ENCODE data around the gene KRT6B.

DNA sequence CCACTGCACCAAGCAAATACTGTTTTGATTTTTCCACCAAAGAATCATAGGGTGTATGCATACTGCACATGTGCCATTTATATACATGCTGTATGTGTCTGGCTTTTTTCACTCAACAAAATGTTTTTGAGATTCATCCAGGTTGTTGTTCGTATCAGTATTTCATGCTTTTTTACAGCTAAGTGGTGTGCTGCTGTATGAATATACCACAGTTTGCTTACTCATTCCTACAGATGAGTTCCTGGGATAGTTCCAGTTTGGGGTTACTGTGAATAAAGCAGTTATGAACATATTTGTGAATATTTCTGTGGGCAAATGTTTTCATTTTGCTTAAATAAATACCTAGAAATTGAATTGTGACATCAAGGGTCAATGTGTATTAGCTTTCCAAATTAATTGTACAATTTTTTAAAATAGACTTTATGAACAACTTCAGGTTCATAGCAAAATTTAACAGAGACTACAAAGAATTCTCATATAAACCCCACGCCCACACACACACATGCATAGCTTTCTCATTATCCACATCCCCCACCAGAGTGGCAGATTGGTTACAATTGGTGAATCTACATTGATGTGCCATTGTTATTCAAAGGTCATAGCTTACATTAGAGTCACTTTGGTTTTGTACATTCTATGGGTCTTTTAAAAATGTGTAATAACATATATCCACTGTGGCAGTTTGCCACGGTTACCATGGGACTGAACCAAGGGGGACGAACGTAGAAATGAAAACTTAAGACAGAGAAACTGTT lies 48.0 kb upstream of the KRT6B start:
- TF ChIP-seq, protein P1, sequence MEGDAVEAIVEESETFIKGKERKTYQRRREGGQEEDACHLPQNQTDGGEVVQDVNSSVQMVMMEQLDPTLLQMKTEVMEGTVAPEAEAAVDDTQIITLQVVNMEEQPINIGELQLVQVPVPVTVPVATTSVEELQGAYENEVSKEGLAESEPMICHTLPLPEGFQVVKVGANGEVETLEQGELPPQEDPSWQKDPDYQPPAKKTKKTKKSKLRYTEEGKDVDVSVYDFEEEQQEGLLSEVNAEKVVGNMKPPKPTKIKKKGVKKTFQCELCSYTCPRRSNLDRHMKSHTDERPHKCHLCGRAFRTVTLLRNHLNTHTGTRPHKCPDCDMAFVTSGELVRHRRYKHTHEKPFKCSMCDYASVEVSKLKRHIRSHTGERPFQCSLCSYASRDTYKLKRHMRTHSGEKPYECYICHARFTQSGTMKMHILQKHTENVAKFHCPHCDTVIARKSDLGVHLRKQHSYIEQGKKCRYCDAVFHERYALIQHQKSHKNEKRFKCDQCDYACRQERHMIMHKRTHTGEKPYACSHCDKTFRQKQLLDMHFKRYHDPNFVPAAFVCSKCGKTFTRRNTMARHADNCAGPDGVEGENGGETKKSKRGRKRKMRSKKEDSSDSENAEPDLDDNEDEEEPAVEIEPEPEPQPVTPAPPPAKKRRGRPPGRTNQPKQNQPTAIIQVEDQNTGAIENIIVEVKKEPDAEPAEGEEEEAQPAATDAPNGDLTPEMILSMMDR (conservative IDR thresholded peaks at IDR 0.05; ENCODE audit: low read length) = no peak
- no peak for TF ChIP-seq EZH2phosphoT487 (IDR thresholded peaks at IDR 0.05; ENCODE audit: borderline replicate concordance)
